K562 (cell line): Measurements from ENCODE around the gene LIAS. TPM values are rescaled to one million over a fixed set of nuclear protein-coding genes. Genes with fewer than 3 reads are reported as not detected.

Source experiments
- CHD7 ChIP-seq: fragments of 200-600 bp; sonication (generic); IDR thresholded peaks from one replicate; pipeline ENCODE4 v1.6.1; 2012; ENCODE audit warnings: mild to moderate bottlenecking, low read depth, low read length, inconsistent platforms
- FOXJ3 ChIP-seq: sonication (generic); formaldehyde crosslinking; IDR thresholded peaks from 2 replicates; pipeline ENCODE4 v1.4.0; 2020; ENCODE audit warnings: mild to moderate bottlenecking, missing genetic modification reagents
- IRF9 ChIP-seq: fragments of 450-650 bp; IDR thresholded peaks from 2 replicates; pipeline ENCODE4 v1.6.1; 2016; ENCODE audit warnings: missing biosample characterization, missing genetic modification characterization
- KLF13 ChIP-seq: fragments of 450-650 bp; IDR thresholded peaks from 2 replicates; pipeline ENCODE4 v1.6.1; 2016; ENCODE audit warnings: missing genetic modification characterization, low read depth, mild to moderate bottlenecking, missing compliant biosample characterization, moderate library complexity, borderline replicate concordance
- MBD2 ChIP-seq: sonication (generic); IDR thresholded peaks from 2 replicates; pipeline ENCODE4 v1.6.1; 2016; ENCODE audit warnings: low read depth, borderline replicate concordance
- MYC ChIP-seq, 2 experiments: fragments of 250-450 bp in 1 of 2; sonication (Bioruptor Pico) in 1 of 2; IDR thresholded peaks; 2 replicates each; pipeline versions ENCODE4 v1.5.1 to v1.6.1; 2012 to 2021; ENCODE audit warnings: low read depth in 2 of 2, borderline replicate concordance in 1 of 2, improper control_type of control experiment in 1 of 2, low read length in 1 of 2, mild to moderate bottlenecking in 1 of 2, moderate library complexity in 1 of 2
- NFE2L1 ChIP-seq: fragments of 450-650 bp; IDR thresholded peaks from 2 replicates; pipeline ENCODE4 v1.6.1; 2016; ENCODE audit warnings: missing genetic modification characterization, low read depth, mild to moderate bottlenecking, missing compliant biosample characterization, moderate library complexity, borderline replicate concordance
- NR2C2 ChIP-seq, 2 experiments: fragments of 200-800 bp in 1 of 2; sonication (Bioruptor generic) in 1 of 2; sonication (generic) in 1 of 2; formaldehyde crosslinking in 1 of 2; IDR thresholded peaks; 2 replicates each; pipeline versions ENCODE4 v1.6.1 to v1.8.0; 2016 to 2022; ENCODE audit warnings: mild to moderate bottlenecking in 1 of 2, missing compliant biosample characterization in 1 of 2, missing genetic modification characterization in 1 of 2, missing genetic modification reagents in 1 of 2
- PYGO2 ChIP-seq: fragments of 450-650 bp; IDR thresholded peaks from 2 replicates; pipeline ENCODE4 v1.6.1; 2016; ENCODE audit warnings: mild to moderate bottlenecking, missing genetic modification characterization, moderate library complexity, missing compliant biosample characterization
- RBM15 ChIP-seq: fragments of 200-400 bp; formaldehyde crosslinking; IDR thresholded peaks from 2 replicates; pipeline ENCODE4 v1.6.1; 2018; ENCODE audit warnings: mild to moderate bottlenecking, low read length, moderate library complexity; ENCODE audit not compliant: insufficient read depth
- RBM25 ChIP-seq: fragments of 200-400 bp; formaldehyde crosslinking; IDR thresholded peaks from 2 replicates; pipeline ENCODE4 v1.6.1; 2018; ENCODE audit warnings: low read length, low read depth, moderate library complexity; ENCODE audit not compliant: severe bottlenecking
- SIRT6 ChIP-seq: IDR thresholded peaks from one replicate; pipeline ENCODE4 v1.6.1; 2012; ENCODE audit warnings: low read depth, mild to moderate bottlenecking, control low read depth, inconsistent platforms, low read length, moderate library complexity
- ZNF134 ChIP-seq: fragments of 250-450 bp; sonication (Bioruptor Pico); conservative IDR thresholded peaks from 2 replicates; pipeline ENCODE4 v1.4.0; 2020
- ZNF696 ChIP-seq: fragments of 250-450 bp; sonication (Bioruptor Pico); conservative IDR thresholded peaks from 2 replicates; pipeline ENCODE4 v1.4.0; 2020; ENCODE audit warnings: mild to moderate bottlenecking, moderate library complexity
- ZNF717 ChIP-seq: fragments of 250-450 bp; sonication (Bioruptor Pico); IDR thresholded peaks from 2 replicates; pipeline ENCODE4 v1.5.0; 2021
- polyA plus RNA-seq, 8 experiments: library from polyadenylated mRNA; depleted of rRNA in 4 of 8; stranded (reverse) in 5 of 8; unstranded in 3 of 8; fragments of >200 nt; fragmentation: Nextera tagmentation in 2 of 8; fragmentation: Illumina TruSeq in 1 of 8; extraction: Ambion mirVana in 2 of 8; extraction: Trizol in 1 of 8; gene quantifications; 2 replicates each; pipeline versions ENCODE4 v1.2.1 to v1.2.3, GENCODE V29; 2011 to 2014; ENCODE audit warnings: inconsistent platforms in 1 of 8, missing spikeins in 1 of 8
- total RNA-seq, 7 experiments: library from RNA; depleted of rRNA in 6 of 7; stranded (reverse); fragments of >200 nt in 6 of 7; fragmentation: Illumina TruSeq in 2 of 7; extraction: Trizol in 2 of 7; gene quantifications; 2 replicates each; pipeline versions ENCODE4 v1.2.1 to v1.2.3, GENCODE V29; 2011 to 2021; ENCODE audit warnings: low replicate concordance in 1 of 7

LIAS gene
- total and polyA plus RNA-seq, 9 of the 15 experiments (the other 6 are each of a cell fraction or from before 2014, with no cell fraction given): 21.9 to 57.1 (median 42.1) TPM

- TF ChIP-seq CHD7 (no peak), MYC (IDR thresholded peaks at IDR 0.05; ENCODE audit: low read depth, low read length) (0 out of 2 replicates have a peak, but pooled peaks have one; percentile 33), MYC (CRISPR knock-in tag; IDR thresholded peaks at IDR 0.05; ENCODE audit: borderline replicate concordance, low read depth) (no peak), ZNF717 (no peak), PYGO2 (tag) (no peak), KLF13 (tag) (no peak), RBM15 (no peak), RBM25 (no peak), NR2C2 (CRISPR knock-in tag; IDR thresholded peaks at IDR 0.05) (no peak), NR2C2 (tag; IDR thresholded peaks at IDR 0.05) (no peak), ZNF134 (CRISPR knock-in tag) (no peak), SIRT6 (no peak), NFE2L1 (tag) (no peak), MBD2 (no peak), IRF9 (no peak), FOXJ3 (CRISPR knock-in tag) (no peak), ZNF696 (CRISPR knock-in tag) (no peak)
Observed at GRCh38 chr4:39464886-39465501, 6.1 kb downstream of the LIAS start (continued).
